UCSD-AML1 (cell line): ENCODE measurements around the gene LAMA2.

Source experiments
- DNase-seq: peaks from one replicate; lab custom pipeline; 2025; ENCODE audit not compliant: unreplicated experiment; lab: John Stamatoyannopoulos, UW

LAMA2 gene

DNA sequence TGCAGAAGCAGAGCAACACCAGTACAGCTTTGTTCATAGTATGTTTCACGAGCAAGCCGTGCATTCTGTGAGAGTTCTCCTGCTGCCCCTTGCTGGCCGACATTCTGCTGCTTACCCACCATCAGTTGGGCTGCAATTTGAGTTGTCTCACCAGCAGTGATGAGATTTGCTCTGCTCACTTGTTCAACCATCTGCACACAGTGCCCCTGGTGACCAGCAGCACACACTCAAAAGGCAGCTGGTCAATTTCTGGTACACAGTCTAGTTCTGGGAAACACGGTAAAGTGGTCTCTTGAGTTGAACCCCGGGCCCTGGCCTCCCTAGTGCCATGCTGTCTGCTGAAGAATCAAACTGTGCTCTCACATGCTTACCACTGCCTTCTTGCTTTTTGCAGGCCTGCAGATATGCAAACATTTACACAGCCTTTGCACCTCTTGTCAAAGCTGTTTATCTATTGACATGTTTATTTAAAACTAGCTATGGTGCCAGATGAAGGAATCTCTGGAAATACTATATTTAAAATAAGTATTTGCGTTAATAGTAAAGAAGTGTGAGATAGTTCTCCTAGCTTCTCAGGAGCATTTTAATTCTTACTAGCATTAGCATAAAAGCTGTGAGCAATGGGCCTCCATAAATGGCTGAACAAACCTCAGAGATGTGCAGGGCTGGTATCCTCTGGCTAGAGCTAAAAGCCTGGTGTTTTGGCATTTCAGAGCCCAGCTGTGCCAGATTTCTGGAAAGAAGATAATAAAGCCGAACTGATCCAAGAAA, 592.7 kb downstream of the LAMA2 start:
- no peak for DNase-seq

DNA sequence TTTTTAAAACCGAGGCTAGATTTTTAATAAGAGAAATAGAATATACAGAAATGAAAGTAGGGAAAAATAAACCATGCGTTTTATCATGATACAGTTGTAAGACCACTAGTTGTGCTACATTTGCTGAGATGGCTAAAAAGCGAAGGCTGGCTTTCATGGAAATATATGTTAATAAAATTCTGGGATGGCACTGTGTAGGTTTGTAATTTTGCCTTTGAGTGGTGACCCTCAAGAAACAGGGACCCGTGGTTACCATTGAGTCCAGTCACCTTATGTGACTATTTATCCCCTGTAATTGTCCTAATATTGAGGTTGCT, 593.3 kb downstream of the LAMA2 start:
- DNase-seq: no peak

DNA sequence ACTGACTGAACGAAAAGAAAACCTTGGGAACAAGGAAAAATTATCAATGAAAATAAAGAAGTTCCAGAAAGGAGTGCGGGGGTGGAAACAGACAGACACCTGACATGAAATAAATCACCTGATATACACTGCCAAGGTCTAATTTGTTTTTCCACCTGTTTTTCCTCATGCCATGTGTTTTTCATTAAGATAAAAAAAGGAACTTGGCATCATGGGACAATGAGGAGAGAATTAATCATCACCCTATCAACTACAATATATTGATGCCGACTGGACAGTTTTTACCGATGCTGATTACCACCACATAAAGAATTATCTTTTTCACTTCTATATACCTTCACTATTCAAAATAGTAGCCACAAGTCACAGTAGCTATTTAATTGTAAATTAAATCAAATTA, 593.9 kb downstream of the LAMA2 start:
- DNase-seq: no peak

DNA sequence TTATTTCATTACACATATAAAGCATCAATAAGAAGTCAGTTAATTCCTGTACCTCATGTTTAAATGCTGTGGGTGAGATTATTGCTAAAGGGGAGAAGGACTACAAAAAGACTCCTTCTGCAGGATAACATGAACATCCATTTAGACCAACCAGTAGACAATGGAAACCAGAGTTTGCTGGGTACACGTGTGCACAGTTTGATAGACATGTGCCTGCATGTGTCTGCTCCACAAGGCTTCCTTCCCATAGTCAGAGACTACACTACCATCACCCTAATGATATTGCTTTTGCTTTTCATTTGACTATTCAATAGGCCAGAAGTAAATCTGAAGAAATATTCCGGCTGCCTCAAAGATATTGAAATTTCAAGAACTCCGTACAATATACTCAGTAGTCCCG, 595.4 kb downstream of the LAMA2 start:
- no peak for DNase-seq

DNA sequence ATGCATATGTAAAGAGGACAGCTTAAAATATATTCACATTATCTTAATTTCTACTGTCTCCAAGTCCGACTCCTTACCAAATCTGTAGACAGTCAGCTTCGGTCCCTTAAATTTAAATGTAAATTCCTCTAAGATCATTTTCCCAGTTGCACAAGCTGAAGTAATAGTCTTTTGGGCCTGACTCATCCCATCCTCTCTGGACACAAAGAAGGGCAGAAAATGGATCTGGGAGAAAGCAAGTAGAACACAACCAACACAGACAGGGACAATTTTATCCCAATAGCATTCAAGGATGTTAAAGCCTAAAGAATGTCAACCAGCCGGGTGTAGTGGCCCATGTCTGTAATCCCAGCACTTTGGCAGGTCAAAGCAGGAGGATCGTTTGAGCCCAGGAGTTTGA, 598.8 kb downstream of the LAMA2 start:
- no peak for DNase-seq

DNA sequence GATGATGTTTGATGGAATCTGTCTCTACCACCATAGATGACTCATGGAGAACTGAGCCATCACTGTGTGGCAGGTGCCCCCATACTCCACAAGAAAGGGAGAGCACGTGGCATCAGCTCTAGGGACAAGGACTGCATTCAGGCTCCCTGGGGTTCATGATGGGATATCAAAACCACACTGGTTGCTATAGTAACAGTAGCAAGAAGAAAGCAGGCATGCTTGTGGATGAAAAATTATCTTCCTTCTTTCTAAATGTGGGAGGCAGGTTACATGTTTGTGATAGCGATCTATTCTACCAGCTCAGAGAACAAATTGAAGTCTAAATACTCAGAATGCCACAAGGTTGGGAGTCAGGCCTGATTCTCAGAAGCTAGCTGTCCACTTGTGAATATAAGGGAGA, 602.8 kb downstream of the LAMA2 start:
- DNase-seq: no peak

DNA sequence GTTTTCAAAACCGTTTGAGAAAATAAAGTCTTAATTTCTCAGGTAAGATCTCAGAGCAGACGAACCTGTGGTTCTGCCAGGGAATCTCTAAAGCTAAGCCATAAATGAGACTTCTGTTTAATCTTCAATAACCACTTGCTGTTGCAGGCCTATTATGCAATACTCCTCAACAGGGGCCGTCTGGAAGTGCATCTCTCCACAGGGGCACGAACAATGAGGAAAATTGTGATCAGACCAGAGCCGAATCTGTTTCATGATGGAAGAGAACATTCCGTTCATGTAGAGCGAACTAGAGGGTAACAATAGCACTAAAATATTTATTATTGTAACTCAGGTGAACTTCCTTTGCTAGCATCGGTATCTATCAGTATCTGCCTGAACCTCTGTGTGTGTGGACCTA, 603.4 kb downstream of the LAMA2 start:
- no peak for DNase-seq

DNA sequence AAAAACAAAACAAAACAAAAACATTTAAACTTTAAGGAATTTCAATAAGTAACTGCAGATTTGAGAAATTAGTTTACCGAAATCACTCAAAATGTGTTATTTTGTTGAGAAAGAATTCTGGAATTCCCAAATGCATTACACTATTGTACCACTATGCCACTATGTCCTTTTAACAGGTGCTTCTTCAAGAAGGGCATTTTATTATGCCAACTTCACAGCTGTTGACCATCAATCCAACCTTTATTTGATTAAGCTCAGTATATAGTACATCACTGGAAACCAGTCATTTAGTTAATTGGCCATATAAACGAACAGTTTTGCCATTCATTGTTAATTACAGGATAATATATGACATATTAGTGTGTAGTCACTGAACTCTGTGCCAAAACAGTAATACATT, 605.4 kb downstream of the LAMA2 start:
- no peak for DNase-seq

DNA sequence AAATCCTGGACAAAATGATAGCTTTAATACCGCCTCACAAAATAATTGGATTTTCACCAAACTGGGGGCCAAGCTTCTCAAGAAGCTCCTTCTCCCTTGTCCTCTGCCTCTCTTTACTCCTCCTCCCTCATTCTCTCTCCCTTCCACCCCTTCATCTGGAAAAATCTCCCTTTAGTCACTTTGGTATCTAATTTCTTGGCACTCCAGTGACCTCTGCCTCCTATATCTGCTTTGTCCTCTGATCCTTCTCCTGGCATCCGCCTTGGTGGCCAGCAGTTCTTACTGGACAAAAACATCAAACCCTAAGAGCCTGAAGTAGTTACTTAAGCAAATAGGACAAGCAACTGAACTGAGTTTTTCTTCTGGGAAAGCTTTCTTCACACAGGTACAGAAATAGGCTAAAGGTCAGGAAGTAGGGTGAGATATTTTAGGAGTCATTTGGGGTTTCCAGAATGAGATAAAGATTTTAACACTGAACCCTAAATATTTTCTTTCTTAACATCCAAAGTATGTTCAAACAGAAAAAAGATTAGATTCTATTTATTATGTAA, 606.4 kb downstream of the LAMA2 start:
- no peak for DNase-seq

DNA sequence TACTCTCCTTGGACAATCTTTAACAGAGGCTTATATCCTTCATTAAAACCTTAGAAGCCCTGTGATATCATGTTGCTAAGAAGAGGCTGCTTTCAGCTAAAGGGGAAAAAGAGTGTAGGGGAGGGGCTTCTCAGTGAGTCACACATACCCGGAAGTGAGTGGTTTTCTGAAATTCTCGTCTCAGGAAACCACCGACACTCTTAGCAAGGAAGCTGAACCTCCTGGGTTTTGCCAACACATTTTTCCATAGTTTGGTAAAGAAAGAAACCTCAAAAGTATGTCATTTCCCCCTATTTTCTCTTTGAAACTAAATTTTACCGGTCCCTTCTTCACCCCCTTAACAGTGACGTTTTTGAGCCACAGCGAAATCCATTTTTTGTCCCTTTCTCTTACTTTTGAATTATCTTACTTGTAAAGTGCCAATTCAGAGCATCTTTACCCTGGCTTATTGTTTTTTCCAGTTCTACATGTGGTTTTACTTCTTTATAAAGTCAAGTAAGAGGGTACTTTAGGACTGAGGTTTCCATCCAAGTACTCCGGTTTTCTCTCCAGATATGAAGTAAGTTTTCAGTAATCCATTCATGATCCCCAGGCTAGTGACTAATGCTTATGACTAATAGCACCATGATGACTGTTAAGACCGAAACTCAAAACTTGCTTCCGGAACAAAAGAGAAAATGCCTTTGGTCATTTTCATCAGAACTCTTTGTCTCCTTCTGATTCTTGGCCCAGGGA, 607.8 kb downstream of the LAMA2 start:
- DNase-seq: peak; percentile 40

DNA sequence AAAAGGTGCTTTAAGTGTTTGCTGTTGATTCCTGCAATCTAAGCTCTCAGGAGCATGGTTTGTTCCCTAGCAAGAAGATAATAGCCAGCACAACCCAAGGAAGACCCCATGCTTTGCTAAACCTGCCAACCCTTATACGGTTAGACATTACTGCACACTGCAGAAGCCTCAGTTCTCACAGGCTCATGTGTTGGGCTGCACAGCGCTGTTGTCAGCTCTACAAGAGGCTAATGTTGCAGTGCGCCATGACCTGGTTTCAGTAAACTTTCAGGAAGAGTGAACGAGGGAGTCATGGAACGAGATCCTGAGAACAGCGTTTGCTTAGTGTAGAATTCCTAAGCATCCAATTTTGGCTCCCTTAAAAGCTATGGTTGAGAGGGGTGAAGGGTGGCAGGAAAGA, 608.5 kb downstream of the LAMA2 start:
- DNase-seq: no peak

DNA sequence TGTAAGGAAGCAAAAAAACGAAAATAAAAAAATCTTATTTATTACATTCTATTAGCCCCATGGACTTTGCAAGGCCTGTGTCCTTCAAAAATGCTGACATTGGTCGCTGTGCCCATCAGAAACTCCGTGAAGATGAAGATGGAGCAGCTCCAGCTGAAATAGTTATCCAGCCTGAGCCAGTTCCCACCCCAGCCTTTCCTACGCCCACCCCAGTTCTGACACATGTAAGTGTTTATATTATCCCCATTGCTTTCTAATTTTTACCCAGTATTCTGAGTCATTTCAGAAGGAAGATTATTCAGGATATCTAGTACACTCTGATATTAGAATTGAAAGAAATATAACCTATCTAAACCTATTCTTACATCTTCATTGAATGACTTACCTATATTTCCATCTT, 609.3 kb downstream of the LAMA2 start:
- no peak for DNase-seq

DNA sequence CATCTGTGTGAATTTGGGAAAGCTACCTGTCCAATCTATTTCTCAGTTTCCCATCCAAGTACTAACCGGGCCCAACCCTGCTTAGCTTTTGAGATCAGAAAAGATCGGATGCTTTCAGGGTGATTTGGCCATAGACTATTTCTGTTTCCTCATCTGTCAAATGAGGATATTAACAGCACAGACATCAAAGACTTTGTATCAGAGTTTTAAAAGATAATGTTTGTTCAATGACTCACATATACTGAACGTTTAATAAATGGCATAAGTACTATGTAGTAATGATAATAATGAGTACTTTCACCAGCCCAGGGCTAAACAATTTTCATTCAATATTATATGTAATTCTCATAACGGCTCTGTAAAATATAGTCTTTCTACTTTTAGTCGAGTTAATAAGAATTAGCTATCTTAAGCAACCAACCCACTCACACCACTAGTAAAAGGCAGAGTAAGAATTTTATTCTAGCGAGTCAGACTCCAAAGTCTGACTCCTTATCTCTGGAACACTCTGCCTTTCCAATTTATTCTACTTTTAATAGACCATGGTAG, 610.5 kb downstream of the LAMA2 start:
- DNase-seq: no peak

DNA sequence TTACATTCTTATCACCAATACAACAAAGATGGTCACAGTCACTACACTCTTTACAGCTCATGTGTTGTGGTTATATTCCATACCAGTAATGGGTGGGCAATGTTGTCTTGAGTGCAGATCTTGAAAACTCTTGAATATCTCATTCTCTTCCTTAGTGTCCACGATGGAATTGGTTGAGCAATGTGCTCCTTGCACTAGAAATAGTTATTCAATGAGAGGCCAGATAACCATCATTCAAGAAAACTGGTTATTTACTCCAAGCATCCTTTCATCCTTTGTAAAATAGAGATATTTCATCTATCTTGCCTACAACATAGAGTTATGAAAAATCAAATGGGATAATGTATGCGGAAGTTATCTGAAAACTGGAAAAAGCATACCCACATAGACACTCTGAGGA, 611.2 kb downstream of the LAMA2 start:
- no peak for DNase-seq

DNA sequence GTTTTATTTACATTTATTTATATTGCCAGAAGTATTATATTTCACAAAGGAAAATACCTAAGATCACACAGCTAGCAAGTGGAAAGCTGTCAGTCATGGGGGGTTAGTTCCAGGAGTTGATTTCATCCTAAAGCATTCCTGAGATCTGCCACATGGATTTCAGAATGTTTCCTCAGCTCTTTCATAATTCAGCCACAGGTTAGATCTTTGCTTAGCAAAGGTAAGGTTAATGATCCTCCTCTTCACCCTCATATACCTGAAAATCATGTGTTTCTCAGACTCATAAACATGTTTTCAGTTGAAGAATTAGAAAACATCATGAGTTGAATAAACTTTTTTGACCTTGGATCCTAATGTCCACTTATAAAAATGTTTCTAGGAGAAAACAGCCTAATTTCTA, 611.6 kb downstream of the LAMA2 start:
- DNase-seq: no peak

DNA sequence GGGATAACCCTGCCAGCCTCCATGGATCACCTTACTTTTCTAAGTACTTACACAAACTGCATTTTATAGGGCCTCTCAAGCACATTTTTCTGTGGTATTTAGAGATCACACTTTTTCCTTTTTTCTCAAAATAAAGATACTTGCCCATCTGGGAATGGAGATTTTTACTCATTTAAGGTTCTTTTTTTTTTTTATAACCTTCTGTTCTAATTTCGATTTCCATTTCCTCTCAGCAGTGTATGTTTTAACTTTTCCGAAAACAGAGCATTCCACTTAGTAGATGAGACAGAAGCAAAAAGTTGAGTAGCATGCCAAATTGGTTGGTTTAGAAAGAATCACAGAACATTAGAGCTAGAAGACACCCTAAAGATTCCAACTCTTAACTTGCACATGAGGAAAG, 612.7 kb downstream of the LAMA2 start:
- no peak for DNase-seq

DNA sequence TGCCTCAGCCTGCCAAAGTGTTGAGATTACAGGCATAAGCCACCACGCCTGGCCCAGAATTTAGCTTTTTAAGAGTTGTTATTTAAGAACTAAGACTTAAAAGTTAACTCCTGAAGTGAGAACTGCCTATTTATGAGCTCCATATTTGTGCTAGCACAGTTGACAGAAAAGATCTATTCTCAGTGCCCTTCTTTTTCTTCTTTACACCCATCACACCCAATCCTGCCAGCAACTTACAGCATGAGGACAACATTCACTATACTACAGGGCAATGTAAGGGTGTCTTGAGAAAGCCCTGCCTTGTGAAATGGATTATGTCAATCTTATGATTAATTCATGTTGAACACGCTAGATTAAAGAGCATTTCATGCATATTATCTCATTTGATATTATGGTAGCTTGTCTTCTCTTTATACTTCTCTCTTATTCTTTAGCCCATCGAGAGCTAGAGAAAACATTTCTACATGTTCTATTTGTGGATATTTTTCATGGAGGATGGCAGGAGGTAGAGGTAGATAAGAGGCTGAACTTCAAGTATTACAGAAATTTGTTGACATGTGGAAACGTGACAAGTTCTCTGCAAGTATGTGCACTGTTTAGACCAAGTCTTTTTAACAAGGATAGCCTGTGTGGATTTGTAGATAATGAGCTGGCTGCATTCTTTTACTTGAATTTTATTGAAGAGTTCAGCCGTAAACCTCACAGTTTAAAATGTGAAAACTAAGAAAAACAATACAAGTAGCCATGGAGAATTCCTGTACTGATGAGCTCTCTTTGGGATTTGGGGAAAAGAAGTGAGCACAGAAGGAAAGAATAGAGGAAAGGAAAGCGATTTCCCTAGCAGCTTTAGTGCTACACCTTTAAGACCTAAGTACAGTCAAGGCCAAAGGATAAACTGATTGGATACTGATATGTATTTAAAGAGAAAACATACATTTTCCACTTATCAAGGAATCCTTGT, 614.8 kb downstream of the LAMA2 start:
- no peak for DNase-seq

DNA sequence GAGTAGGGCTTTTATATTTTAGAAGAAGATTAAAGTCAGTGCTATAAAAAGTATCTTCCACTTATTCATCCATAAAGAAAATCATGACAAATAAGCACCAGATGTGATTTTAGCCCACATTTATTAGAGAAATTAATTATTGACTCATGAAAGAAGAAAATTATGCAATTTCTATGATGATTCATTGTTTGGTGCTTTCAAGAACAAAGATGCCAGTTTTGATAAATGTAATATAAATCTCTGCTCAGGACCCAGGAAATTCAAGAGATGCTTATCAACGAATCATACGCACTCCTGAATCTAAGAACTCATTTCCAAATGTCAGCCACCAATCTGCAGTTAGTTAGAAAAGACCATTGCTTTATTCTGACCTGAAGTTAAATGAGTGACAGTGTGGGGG, 615.6 kb downstream of the LAMA2 start:
- no peak for DNase-seq

DNA sequence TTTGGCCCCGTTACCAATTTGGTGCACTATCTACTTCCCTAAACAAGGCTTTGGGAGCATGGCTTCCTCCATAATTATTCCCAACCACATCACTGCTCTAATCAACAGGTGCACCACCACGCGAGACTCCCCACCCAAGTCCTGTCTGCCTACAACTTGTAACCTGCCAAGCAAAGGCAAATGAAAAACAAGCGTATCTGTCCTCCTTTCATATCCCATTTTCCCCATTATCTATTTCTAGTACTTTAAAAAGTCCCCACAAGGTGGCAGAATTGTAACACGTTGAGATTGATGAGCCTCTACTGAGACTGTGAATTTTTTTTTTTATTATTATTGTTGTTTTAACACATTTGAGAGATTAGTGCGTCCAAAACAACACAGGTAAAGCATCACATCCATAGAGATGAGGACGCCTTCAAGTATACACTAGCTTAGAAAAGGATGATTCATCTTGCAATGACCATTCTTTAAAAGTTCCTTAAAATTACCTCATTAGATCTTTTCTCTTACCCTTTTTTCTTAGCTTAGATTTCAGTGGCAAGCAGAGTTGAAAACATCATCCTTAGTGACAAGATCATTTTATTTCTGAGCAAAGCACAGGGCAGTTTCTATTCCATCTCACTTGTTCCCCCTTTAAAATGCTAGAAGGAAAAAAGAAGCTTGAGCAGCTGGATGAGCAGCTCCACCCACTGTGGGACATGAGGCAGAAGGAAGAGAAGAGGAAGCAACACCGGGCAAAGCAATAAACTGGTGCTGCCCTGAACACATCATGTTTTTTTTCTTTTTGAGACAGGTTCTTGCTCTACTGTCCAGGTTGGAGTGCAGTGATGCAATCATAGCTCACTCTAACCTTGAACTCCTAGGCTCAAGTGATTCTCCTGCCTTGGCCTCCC, 616.3 kb downstream of the LAMA2 start:
- DNase-seq: peak; percentile 16

DNA sequence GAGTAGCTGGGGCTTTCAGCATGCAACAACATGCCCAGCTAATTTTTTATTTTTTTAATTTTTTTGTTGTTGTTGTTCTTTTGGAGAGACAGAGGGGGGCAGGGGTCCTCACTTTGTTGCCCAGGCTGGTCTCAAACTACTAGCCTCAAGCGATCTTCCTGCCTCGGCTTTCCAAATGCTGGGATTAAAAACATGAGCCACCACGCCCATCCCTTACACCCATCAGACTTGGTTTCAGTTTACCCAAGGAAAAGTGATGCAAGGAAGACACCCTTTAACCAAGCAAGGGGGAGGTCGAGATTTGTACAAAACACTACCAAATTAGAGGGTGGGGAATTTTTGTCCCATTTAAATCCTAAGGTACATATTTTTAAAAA, 616.9 kb downstream of the LAMA2 start:
- no peak for DNase-seq
